GM21447 (cell line): ENCODE data around the gene ZNF462.

Experiments
- ATAC-seq: cut with Tn5 transposase; IDR thresholded peaks from one replicate; pipeline ENCODE4 v1.9.1; 2021; ENCODE audit not compliant: unreplicated experiment

ZNF462 gene

GRCh38 chr9:107059220-107059619 is 196.3 kb downstream of the ZNF462 start:
- no peak for ATAC-seq

GRCh38 chr9:107060062-107060461 is 197.1 kb downstream of the ZNF462 start:
- ATAC-seq: no peak
